NOMO-1 treated with dmso at 0.1 percent for 144 hours (cell line): ENCODE data around the gene DHODH.

ENCODE experiments used
- DNase-seq: peaks from one replicate; lab custom pipeline; 2025; ENCODE audit not compliant: unreplicated experiment; lab: John Stamatoyannopoulos, UW

DHODH gene

GRCh38 chr16:72013389-72013788 lies 4.8 kb downstream of the DHODH start:
- no peak for DNase-seq

- no peak for DNase-seq
These were observed 5.5 kb downstream of the DHODH start for GRCh38 chr16:72013888-72014581.

GRCh38 chr16:72014675-72015074 lies 6.1 kb downstream of the DHODH start:
- DNase-seq = no peak

GRCh38 chr16:72015124-72015523 lies 6.6 kb downstream of the DHODH start:
- no peak for DNase-seq

- DNase-seq = no peak
These were observed 9.9 kb downstream of the DHODH start for GRCh38 chr16:72018470-72018869.

GRCh38 chr16:72021043-72021442 lies 12.5 kb downstream of the DHODH start:
- no peak for DNase-seq

GRCh38 chr16:72022127-72022526 lies 13.6 kb downstream of the DHODH start:
- no peak for DNase-seq

GRCh38 chr16:72023962-72024361 lies 15.4 kb downstream of the DHODH start:
- DNase-seq = no peak

GRCh38 chr16:72024862-72025382 lies 16.4 kb downstream of the DHODH start:
- DNase-seq = no peak

- DNase-seq = no peak
These were observed 17.0 kb downstream of the DHODH start for GRCh38 chr16:72025404-72026114.

GRCh38 chr16:72027669-72028378 lies 19.3 kb downstream of the DHODH start:
- no peak for DNase-seq

- no peak for DNase-seq
These were observed 21.2 kb downstream of the DHODH start for GRCh38 chr16:72029567-72030271.

- DNase-seq = no peak
These were observed 24.9 kb downstream of the DHODH start for GRCh38 chr16:72033437-72033836.

- no peak for DNase-seq
These were observed 27.6 kb downstream of the DHODH start for GRCh38 chr16:72036098-72036497.

- DNase-seq = no peak
These were observed 33.7 kb downstream of the DHODH start for GRCh38 chr16:72042157-72042660.

GRCh38 chr16:72043058-72043457 lies 34.5 kb downstream of the DHODH start:
- no peak for DNase-seq

GRCh38 chr16:72043539-72043938 lies 35.0 kb downstream of the DHODH start:
- DNase-seq = no peak

- DNase-seq = no peak
These were observed 35.8 kb downstream of the DHODH start for GRCh38 chr16:72044296-72044695.

GRCh38 chr16:72044825-72045359 lies 36.3 kb downstream of the DHODH start:
- DNase-seq = no peak

- no peak for DNase-seq
These were observed 40.6 kb downstream of the DHODH start for GRCh38 chr16:72049110-72049509.
